Fibroblast of villous mesenchyme (primary cell): ENCODE data around the gene SMARCC2. TPM values are rescaled to one million over a fixed set of nuclear protein-coding genes. Genes with fewer than 3 reads are reported as not detected.

ENCODE experiments used
- DNase-seq: peaks from one replicate; pipeline ENCODE4 v3.0.0-alpha.2; 2010; ENCODE audit warnings: low read depth
- H3K4me3 ChIP-seq: 2 replicates; pipeline ENCODE4 v1.5.1; 2011; ENCODE audit warnings: low read depth, mild to moderate bottlenecking, low read length
- CTCF ChIP-seq: IDR thresholded peaks from 2 replicates; pipeline ENCODE4 v1.5.1; 2012; ENCODE audit warnings: low read depth, mild to moderate bottlenecking, low read length; ENCODE audit not compliant: insufficient read depth
- total RNA-seq: library from RNA; depleted of rRNA; stranded (reverse); fragments of >200 nt; gene quantifications from 2 replicates; pipeline ENCODE4 v1.2.3, GENCODE V29; 2012

SMARCC2 gene
- 44.8 and 67.8 TPM in 2 replicates for total RNA-seq

GRCh38 chr12:56189099-56189917, at the start of gene SMARCC2:
TSS of gene SMARCC2 (minus strand) at chr12:56189483. CDS start at chr12:56189461, 22 bp downstream.
- DNase-seq, result peak; percentile 88
- peak; percentile 60 for TF ChIP-seq CTCF
- H3K4me3 ChIP-seq, result peak within 1 kb of the TSS; percentile 87

DNA sequence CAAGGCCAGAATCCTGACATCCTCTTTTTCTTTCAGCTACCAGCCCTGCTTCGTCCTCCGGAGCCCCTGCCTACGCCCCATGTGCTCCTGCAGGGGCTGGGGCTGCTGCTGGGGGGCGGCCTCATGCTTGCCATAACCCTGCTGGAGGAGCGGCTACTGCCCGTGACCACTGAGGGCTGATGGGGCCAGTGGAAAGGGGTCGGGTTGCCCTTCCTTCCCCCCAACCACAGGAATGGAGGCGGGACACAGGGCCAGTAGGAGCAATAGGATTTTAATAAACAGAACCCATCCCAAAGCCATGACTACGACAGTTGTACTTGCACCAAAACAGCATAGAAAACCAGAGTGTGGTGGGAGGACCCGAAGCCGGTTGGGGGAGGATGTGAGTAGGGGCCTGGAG, 48.3 kb upstream of the SMARCC2 start:
- no peak for TF ChIP-seq CTCF
- H3K4me3 ChIP-seq, result no peak overlapping the region
- no peak for DNase-seq

DNA sequence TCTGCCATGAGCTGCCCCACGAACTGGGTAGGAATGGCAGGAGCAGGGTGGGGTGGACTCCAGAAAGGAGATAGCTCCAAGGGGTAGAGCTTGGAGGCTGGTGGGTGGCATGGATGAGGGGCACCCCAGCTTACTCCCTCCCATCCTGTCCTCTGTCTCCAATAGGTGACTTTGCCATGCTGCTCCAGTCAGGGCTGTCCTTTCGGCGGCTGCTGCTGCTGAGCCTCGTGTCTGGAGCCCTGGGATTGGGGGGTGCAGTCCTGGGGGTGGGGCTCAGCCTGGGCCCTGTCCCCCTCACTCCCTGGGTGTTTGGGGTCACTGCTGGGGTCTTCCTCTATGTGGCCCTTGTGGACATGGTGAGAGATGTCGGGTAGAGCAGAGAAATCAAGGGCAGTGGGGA, 47.7 kb upstream of the SMARCC2 start:
- H3K4me3 ChIP-seq, result no peak overlapping the region
- no peak for DNase-seq
- TF ChIP-seq CTCF, result no peak

DNA sequence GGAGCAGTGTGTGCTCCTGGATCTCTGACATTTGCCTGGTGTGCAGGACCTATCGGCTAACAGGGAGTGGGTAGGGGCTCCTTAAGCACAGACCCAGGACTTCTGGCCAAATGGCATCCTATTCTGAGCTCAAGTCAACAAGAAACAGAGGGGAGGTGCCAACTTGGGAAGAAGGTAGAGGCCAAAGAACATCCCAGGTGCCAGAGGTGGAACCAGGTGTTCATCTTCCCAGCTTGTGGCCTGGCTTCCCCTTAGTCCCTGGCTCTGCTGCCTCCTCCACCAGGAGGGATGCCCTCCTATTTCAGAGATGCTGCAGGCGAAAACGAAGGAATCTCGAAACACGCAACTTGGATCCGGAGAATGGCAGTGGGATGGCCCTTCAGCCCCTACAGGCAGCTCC, 46.8 kb upstream of the SMARCC2 start:
- H3K4me3 ChIP-seq, result no peak overlapping the region
- TF ChIP-seq CTCF, result no peak
- DNase-seq, result no peak

DNA sequence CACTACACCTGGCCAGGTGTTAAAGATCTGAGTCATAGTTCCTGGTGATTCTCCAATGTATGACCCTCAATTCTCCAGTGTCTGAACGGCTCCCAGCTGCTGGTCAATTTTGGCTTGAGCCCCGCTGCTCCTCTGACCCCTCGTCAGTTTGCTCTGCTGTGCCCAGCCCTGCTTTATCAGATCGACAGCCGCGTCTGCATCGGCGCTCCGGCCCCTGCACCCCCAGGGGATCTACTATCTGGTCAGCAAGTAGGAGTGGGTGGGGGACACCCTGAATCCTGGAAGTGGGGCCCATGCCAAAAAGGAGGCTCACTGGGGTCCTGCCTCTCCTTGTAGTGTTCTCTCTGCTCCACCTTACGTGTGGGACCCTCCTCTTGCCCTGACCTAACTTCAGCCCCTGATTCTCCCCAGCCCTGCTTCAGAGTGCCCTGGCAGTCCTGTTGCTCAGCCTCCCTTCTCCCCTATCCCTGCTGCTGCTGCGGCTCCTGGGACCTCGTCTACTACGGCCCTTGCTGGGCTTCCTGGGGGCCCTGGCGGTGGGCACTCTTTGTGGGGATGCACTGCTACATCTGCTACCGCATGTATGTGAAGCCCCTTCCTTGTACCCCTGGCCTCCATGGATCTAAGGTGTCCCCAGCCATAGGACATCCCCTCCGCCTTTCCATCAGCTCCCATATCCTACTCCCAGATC, 45.6 kb upstream of the SMARCC2 start:
- no peak overlapping the region for H3K4me3 ChIP-seq
- DNase-seq, result no peak
- TF ChIP-seq CTCF, result no peak

DNA sequence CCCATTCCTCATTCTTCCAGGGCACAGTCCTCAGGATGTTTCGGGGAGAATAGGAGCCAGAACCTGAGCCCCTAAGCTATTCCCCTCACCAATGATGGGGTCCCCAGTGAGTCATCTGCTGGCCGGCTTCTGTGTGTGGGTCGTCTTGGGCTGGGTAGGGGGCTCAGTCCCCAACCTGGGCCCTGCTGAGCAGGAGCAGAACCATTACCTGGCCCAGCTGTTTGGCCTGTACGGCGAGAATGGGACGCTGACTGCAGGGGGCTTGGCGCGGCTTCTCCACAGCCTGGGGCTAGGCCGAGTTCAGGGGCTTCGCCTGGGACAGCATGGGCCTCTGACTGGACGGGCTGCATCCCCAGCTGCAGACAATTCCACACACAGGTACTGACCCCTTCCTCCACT, 41.9 kb upstream of the SMARCC2 start:
- no peak for TF ChIP-seq CTCF
- no peak overlapping the region for H3K4me3 ChIP-seq
- DNase-seq, result no peak
